PC-3 (cell line): Measurements from ENCODE around the gene ANKIB1. TPM values are rescaled to one million over a fixed set of nuclear protein-coding genes. Genes with fewer than 3 reads are reported as not detected.

Experiments used
- ATAC-seq: fragments of 200-7000 bp; cut with Tn5 transposase; 2 replicates; pipeline ENCODE4 v1.9.1; 2020; ENCODE audit warnings: mild to moderate bottlenecking, moderate library complexity
- BruUV-seq: library from RNA; stranded (reverse); fragments of 400-500 nt; replicated peaks from 2 replicates; lab custom pipeline; 2021; lab: Mats Ljungman, UMichigan
- CTCF ChIA-PET: fragments of 300-600 bp; sonication (Branson Sonifier 250); formaldehyde crosslinking; loops from one replicate; lab custom pipeline; 2022; ENCODE audit warnings: antibody characterized with exemption; lab: Charles Lee
- POLR2A ChIA-PET: fragments of 300-600 bp; sonication (Branson Sonifier 250); formaldehyde crosslinking; loops from one replicate; lab custom pipeline; 2022; ENCODE audit warnings: antibody characterized with exemption; ENCODE audit not compliant: unreplicated experiment; lab: Charles Lee
- DNase-seq: peaks from one replicate; pipeline ENCODE4 v3.0.0-alpha.2; 2015
- H2AFZ ChIP-seq: fragments of 300-600 bp; sonication (generic); 2 replicates; pipeline ENCODE4 v1.6.0; 2016; ENCODE audit warnings: antibody characterized with exemption, low read length
- H3F3A ChIP-seq: fragments of 300-600 bp; sonication (generic); one replicate; pipeline ENCODE4 v1.6.0; 2017; ENCODE audit warnings: antibody characterized with exemption, low read length, control low read depth, mild to moderate bottlenecking; ENCODE audit not compliant: unreplicated experiment
- H3K27ac ChIP-seq: fragments of 300-600 bp; sonication (generic); 2 replicates; pipeline ENCODE4 v1.5.1; 2016; ENCODE audit warnings: mild to moderate bottlenecking, low read length
- H3K27me3 ChIP-seq: fragments of 300-600 bp; sonication (generic); 2 replicates; pipeline ENCODE4 v1.6.1; 2016; ENCODE audit warnings: low read length, mixed read lengths
- H3K36me3 ChIP-seq: fragments of 300-600 bp; sonication (generic); 2 replicates; pipeline ENCODE4 v1.6.1; 2016; ENCODE audit warnings: low read depth, mixed run types, low read length, mixed read lengths
- H3K4me1 ChIP-seq: fragments of 300-600 bp; sonication (generic); 2 replicates; pipeline ENCODE4 v1.5.1; 2016; ENCODE audit warnings: low read length; ENCODE audit not compliant: insufficient read depth
- H3K4me2 ChIP-seq: fragments of 300-600 bp; sonication (generic); 2 replicates; pipeline ENCODE4 v1.6.0; 2016; ENCODE audit warnings: low read length
- H3K4me3 ChIP-seq: fragments of 300-600 bp; sonication (generic); 2 replicates; pipeline ENCODE4 v1.5.1; 2016; ENCODE audit warnings: mild to moderate bottlenecking, low read length, mixed read lengths
- H3K79me2 ChIP-seq: fragments of 300-600 bp; sonication (generic); 2 replicates; pipeline ENCODE4 v1.6.1; 2017; ENCODE audit warnings: low read length, mixed read lengths
- H3K9ac ChIP-seq: fragments of 300-600 bp; sonication (generic); 2 replicates; pipeline ENCODE4 v1.6.0; 2016; ENCODE audit warnings: mild to moderate bottlenecking, low read length
- H3K9me2 ChIP-seq: fragments of 300-600 bp; sonication (generic); replicated peaks from 2 replicates; pipeline ENCODE4 v1.6.1; 2016; ENCODE audit warnings: mixed run types, low read length, mixed read lengths
- H3K9me3 ChIP-seq: fragments of 300-600 bp; sonication (generic); 2 replicates; pipeline ENCODE4 v1.6.1; 2016; ENCODE audit warnings: low read length, mixed read lengths
- H4K20me1 ChIP-seq: fragments of 300-600 bp; sonication (generic); 2 replicates; pipeline ENCODE4 v1.6.1; 2016; ENCODE audit warnings: low read length, mixed read lengths
- CTCF ChIP-seq: fragments of 300-600 bp; sonication (generic); conservative IDR thresholded peaks from 2 replicates; pipeline ENCODE4 v1.5.1; 2017; ENCODE audit warnings: antibody characterized with exemption, low read depth, mild to moderate bottlenecking, low read length
- EZH2 ChIP-seq: fragments of 300-600 bp; sonication (generic); IDR thresholded peaks from one replicate; pipeline ENCODE4 v1.6.1; 2017; ENCODE audit warnings: antibody characterized with exemption, mild to moderate bottlenecking, low read length; ENCODE audit not compliant: unreplicated experiment
- EZH2phosphoT487 ChIP-seq: fragments of 300-600 bp; sonication (generic); IDR thresholded peaks from 2 replicates; pipeline ENCODE4 v1.6.1; 2018; ENCODE audit warnings: mild to moderate bottlenecking, antibody characterized with exemption, low read length, borderline replicate concordance
- intact Hi-C: fragments of 100-400 bp; cut with micrococcal nuclease; formaldehyde crosslinking; loops from 2 replicates; pipeline ENCODE4 v1.9.0; 2023
- total RNA-seq: library from RNA; depleted of rRNA; stranded (reverse); fragments of >200 nt; gene quantifications from 2 replicates; pipeline ENCODE4 v1.2.3, GENCODE V29; 2014

Gene ANKIB1
- total RNA-seq, 1 experiment from 2014 or later: 32.1 TPM

- intact Hi-C loops: no loop called here
- no peak overlapping the region for H2AFZ ChIP-seq
- H3K27me3 ChIP-seq: no peaks in the 10 kb centered on the region
- no peaks in the 10 kb centered on the region for H4K20me1 ChIP-seq
- no peak for TF ChIP-seq EZH2phosphoT487
- TF ChIP-seq EZH2: no peak
- no peak for TF ChIP-seq CTCF
- no peaks in the 10 kb centered on the region for H3F3A ChIP-seq
- no peak for ATAC-seq
- no TSS peak for BruUV-seq
- H3K79me2 ChIP-seq: no peaks in the 10 kb centered on the region
- no peak overlapping the region for H3K4me3 ChIP-seq
- H3K9me3 ChIP-seq: no peaks in the 10 kb centered on the region
- no peak overlapping the region for H3K4me2 ChIP-seq
- POLR2A ChIA-PET: interaction anchor here (0.5 kb wide), 1 partner anchor 13 kb away, joined by 3 read pairs; no protein-coding TSS in a partner anchor
- no peak overlapping the region for H3K27ac ChIP-seq
- H3K4me1 ChIP-seq: no peaks in the 10 kb centered on the region
- H3K36me3 ChIP-seq: no peaks in the 10 kb centered on the region
- no peaks in the 10 kb centered on the region for H3K9me2 ChIP-seq
- CTCF ChIA-PET: interaction anchor here (0.8 kb wide), 1 partner anchor 34 kb away, joined by 3 read pairs; the partner anchor contains the start of gene GATAD1
- H3K9ac ChIP-seq: no peak overlapping the region
- no peak for DNase-seq
Measured at GRCh38 chr7:92413550-92413949, 167.8 kb downstream of the ANKIB1 start.

GRCh38 chr7:92415225-92415624 lies 169.5 kb downstream of the ANKIB1 start:
- CTCF ChIA-PET: no interaction called here
- no peak overlapping the region for H3K27ac ChIP-seq
- TF ChIP-seq EZH2phosphoT487 (no peak), CTCF (no peak), EZH2 (no peak)
- no peaks in the 10 kb centered on the region for H4K20me1 ChIP-seq
- no peaks in the 10 kb centered on the region for H3K4me1 ChIP-seq
- intact Hi-C loops: no loop called here
- H3K4me3 ChIP-seq: no peak overlapping the region
- DNase-seq (no peak), ATAC-seq (no peak)
- no peaks in the 10 kb centered on the region for H3K36me3 ChIP-seq
- H3K9me3 ChIP-seq: no peaks in the 10 kb centered on the region
- H3K9me2 ChIP-seq: no peaks in the 10 kb centered on the region
- no peak overlapping the region for H3K9ac ChIP-seq
- no peaks in the 10 kb centered on the region for H3K27me3 ChIP-seq
- no peak overlapping the region for H3K4me2 ChIP-seq
- no peaks in the 10 kb centered on the region for H3K79me2 ChIP-seq
- no TSS peak for BruUV-seq
- H2AFZ ChIP-seq: no peak overlapping the region
- H3F3A ChIP-seq: no peaks in the 10 kb centered on the region
- POLR2A ChIA-PET: interaction anchor here (0.6 kb wide), 1 partner anchor 24 kb away, joined by 11 read pairs; no protein-coding TSS in a partner anchor

GRCh38 chr7:92417913-92418312 lies 172.1 kb downstream of the ANKIB1 start:
- BruUV-seq: no TSS peak
- no peaks in the 10 kb centered on the region for H3K79me2 ChIP-seq
- no peak for ATAC-seq
- CTCF ChIA-PET: no interaction called here
- POLR2A ChIA-PET: no interaction called here
- no peaks in the 10 kb centered on the region for H3F3A ChIP-seq
- H3K4me2 ChIP-seq: no peak overlapping the region
- no peak overlapping the region for H3K4me3 ChIP-seq
- no peak for DNase-seq
- TF ChIP-seq EZH2phosphoT487 (no peak), CTCF (no peak), EZH2 (no peak)
- no peaks in the 10 kb centered on the region for H3K4me1 ChIP-seq
- no peak overlapping the region for H3K9ac ChIP-seq
- H3K9me3 ChIP-seq: no peaks in the 10 kb centered on the region
- no peak overlapping the region for H2AFZ ChIP-seq
- no peaks in the 10 kb centered on the region for H3K9me2 ChIP-seq
- no peaks in the 10 kb centered on the region for H3K36me3 ChIP-seq
- intact Hi-C loops: no loop called here
- H3K27me3 ChIP-seq: no peaks in the 10 kb centered on the region
- no peak overlapping the region for H3K27ac ChIP-seq
- H4K20me1 ChIP-seq: no peaks in the 10 kb centered on the region
